Left ventricle myocardium superior (tissue), 1 donor: ENCODE measurements around the gene ALDH18A1. TPM values are rescaled to one million over a fixed set of nuclear protein-coding genes. Genes with fewer than 3 reads are reported as not detected.

Source experiments
- ATAC-seq: fragments of 200-7000 bp; cut with Tn5 transposase; one replicate; pipeline ENCODE4 v1.9.1; 2020; ENCODE audit warnings: mild to moderate bottlenecking, moderate library complexity
- DNase-seq: peaks from one replicate; pipeline ENCODE4 v3.0.0-alpha.2; 2020
- intact Hi-C: fragments of 100-400 bp; cut with micrococcal nuclease; formaldehyde crosslinking; loops from one replicate; pipeline ENCODE4 v1.11.0; 2022
- total RNA-seq: library from RNA; stranded (reverse); fragmentation: NEBNext Ultra II Directional; extraction: Animal tissue kit (Norgen Biotek cat#: 25700); gene quantifications from one replicate; pipeline ENCODE4 v1.2.1, GENCODE V29; 2021
- donor health status: DM: no; HTN: yes; CAD: no; lungs with severe emphysema.

ALDH18A1 gene
- total RNA-seq, 1 donor from 2014 or later, result 12.1 TPM

- intact Hi-C loops, result no loop called here
- no peak for DNase-seq
- no peak for ATAC-seq
These were observed 94.1 kb downstream of the ALDH18A1 start for GRCh38 chr10:95562341-95562965.

GRCh38 chr10:95561864-95562177 is 94.7 kb downstream of the ALDH18A1 start:
- ATAC-seq (no peak), DNase-seq (no peak)
- intact Hi-C loops, result no loop called here

GRCh38 chr10:95561177-95561863 is 95.2 kb downstream of the ALDH18A1 start, which contains the start of gene SORBS1:
SORBS1 (minus strand) TSS chr10:95561371; CDS start chr10:95441135, 120,236 bp downstream.
- intact Hi-C loops, result no loop called here
- DNase-seq (peak; percentile 98), ATAC-seq (peak; percentile 98)

DNA sequence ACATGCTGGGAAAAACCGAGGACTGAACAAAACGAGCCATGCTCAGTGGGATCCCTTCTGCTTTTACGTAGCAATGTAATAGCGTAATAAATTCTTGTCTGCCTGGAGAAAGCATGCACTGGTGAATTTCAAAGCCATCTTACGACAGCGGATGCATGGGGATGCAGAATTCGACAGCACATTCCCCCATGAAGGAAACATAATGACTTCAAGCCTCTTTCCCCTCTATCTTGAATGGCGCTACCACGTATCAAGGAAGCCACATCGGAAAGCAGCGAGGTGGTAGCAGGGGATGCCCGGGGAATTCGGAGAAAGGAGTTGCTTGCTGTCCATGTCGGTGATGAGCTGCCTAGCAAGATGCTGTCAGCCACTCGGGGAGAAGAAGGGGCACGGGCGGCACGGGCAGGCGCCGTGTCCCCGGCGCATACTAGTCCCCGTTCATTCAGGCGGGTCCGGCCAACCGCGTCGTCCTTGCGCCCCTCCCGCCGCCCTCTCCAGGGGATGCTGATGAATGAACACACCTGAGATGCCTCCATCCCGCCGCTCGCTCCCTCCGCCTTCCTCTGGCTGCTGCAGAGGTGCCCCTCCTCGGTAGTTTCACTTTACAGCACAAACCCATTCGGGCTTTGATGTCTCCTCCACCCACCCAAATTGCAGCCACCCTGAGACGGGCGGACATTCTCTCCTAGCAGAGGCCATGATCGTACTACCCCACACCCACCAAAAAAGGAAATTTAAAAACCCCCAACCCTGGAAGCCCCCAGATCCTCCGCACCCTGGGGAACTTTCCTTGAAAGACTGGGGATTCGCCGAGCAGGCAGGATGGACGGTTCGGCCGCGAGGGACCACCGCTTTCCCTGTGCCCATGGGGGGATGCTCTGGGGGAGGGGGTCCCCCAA is 96.0 kb downstream of the ALDH18A1 start:
- ATAC-seq, result peak; percentile 2
- peak; percentile 62 for DNase-seq
- intact Hi-C loops, result no loop called here

- DNase-seq (no peak), ATAC-seq (no peak)
- intact Hi-C loops, result loop anchor here (10.0 kb wide), 1 partner anchor 75 kb away; no protein-coding TSS in a partner anchor
These were observed 96.6 kb downstream of the ALDH18A1 start for GRCh38 chr10:95559896-95560277.

- ATAC-seq, result peak; percentile 12
- intact Hi-C loops, result loop anchor here (10.0 kb wide), 1 partner anchor 75 kb away; no protein-coding TSS in a partner anchor
- DNase-seq, result peak; percentile 39
These were observed 97.0 kb downstream of the ALDH18A1 start for GRCh38 chr10:95559471-95559870.

DNA sequence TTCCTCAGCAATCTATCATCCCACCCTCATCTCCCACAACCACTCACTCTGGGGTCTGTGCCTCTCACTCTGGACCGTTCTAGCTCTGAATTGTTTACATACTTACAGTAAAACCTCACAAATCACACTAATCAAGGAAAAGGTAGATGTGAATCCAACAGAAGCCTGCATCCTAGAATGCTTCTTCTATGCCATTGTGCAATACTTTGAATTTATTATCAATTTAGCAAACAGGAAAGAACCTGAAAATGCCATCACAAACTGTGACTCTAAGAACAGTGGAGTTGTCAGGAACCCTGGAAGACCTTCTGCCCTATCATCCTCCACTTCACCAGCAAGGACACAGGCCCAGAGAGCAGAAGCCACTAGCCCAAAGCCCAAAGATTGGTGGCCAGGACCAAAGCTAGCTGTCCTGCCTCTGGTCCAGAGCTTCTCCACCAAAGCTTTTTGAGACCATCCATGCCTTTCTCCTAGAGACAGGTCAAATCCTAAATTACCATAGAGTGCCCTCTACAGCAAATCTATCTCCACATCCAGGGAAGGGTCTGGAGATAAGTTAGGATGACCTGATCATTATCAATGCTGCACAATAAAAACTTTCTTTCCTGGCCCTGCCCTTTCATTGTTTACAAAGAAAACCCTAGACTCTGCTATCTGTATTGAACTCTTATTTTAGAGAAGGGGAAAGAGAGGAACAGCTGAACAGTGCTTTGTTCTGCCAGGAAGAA is 97.8 kb downstream of the ALDH18A1 start:
- intact Hi-C loops, result loop anchor here (10.0 kb wide), 1 partner anchor 74 kb away; no protein-coding TSS in a partner anchor
- ATAC-seq, result no peak

DNA sequence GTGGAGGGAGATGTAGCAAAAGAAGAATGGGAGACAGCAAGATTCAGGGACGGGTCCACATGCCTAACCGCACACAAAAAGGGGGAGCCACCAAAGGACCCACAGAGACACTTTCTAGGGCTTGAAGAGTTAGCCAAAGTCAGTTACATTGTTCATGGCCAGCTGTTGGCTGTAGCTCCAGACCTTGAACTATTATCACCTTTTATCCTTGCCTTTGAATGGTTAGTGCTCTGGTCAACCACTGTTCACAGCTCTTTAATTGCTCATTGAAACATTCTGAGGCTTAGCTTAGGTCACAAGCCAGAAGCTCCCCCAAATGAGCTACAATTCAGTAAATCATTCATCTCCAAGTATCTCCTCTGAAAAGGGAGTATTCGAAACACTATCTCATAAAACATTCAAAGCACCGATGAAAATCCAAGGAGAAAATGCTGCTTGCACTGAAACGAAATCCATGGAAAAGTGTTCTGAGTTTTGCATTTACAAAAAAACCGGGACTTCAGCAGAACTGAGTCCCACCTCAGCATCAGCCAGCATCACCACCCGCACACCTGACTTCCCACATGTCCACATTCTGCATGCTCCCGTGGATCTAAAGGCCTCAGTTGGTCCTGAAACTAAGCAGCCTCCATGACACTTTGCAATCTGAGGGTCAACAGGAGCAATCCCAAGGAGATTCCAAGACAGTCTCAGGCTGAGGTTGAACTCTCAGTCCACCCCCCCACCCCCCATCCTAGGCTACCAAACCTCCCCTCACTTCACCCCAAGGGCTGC is 99.3 kb downstream of the ALDH18A1 start:
- intact Hi-C loops, result loop anchor here (10.0 kb wide), 1 partner anchor 72 kb away; no protein-coding TSS in a partner anchor
- no peak for ATAC-seq
- no peak for DNase-seq

More for the DNA sequence above, 97.8 kb downstream of the ALDH18A1 start:
- no peak for DNase-seq

Other genes with a start within 250 kb of the ALDH18A1 start
- 703 TPM for gene SORBS1, start 95.3 kb downstream of the ALDH18A1 start, total RNA-seq
- gene TCTN3, start 37.2 kb upstream of the ALDH18A1 start, total RNA-seq, result 8.2 TPM
- 7.5 TPM for gene ENTPD1, start 99.5 kb upstream of the ALDH18A1 start, total RNA-seq